Measurements from ENCODE around the gene RSRC1.
"Not testable (repeated sequence)": the region's sequence is repeated elsewhere in the genome, so short reads cannot be mapped to it uniquely, and the experiment has no call there.

Gene RSRC1

DNA sequence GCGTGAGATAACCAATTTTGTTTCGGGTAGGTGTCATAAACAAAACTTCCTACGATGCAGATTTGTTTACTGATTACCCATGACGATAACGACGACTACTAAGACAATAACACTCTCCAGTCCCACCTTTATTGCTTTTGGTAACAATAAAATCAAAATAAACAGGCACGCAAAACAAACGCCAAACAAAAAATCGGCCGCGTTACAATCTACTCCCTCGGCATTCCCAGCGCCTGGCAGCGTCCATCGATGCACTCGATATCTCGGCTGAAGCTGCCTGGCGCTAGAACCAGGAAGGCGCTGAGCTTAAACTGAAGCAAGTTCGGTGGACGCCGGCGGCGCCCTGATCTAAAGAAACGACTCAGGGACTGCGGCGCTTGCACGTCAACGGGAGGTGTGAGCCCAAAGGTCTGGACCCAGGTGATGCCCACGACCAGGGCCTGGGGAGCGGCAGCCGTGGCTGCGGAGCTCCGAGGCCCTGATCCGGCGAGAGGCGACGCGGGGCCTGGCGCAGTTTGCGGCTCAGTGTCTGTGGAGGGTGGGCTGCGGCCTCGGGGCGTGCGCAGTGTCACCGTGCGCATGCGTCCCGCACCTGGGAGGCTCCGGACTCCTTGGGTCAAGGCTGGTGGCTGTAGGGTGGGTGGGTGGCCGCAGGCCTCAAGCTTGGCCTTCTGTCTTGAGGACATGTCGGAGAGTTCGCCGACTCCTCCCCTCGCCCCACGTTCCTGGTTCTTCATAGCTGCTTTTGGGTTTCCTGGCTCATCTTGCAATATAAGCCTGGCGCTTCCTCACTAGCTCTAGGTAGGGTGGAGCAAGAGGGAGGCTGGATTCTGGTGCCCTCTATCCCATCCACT lies at the start of gene RSRC1:
Gene RSRC1, plus strand, starts transcription at position 286 of the 854 bp plus-strand sequence. CDS start 12,016 bp downstream, outside the sequence.
- peak; percentile 84 for DNase-seq

- DNase-seq: not testable (repeated sequence)
These were observed 44.3 kb upstream of the RSRC1 start for GRCh38 chr3:158065574-158065973.

GRCh38 chr3:158072790-158073189 lies 37.1 kb upstream of the RSRC1 start:
- DNase-seq: no peak

DNA sequence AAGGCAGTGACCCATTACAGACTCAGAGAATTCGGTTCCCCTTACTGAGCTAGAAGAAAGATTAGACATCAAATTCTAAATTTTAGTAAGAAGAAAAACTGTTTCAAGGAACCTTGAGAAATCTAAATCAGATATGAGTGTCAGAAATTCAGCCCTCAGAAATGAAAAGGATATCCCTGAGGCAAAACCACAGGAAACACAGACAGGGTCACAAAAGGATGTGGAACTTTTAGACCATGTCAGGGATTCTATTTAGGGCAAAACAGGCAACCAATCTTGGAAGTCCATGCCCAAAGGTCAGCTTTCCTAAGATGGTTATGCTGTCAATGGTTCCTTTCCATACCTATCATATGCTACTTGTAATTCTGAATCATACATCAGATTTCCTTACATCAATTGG lies 35.3 kb upstream of the RSRC1 start:
- no peak for DNase-seq

- no peak for DNase-seq
These were observed 30.3 kb upstream of the RSRC1 start for GRCh38 chr3:158079599-158079998.

- no peak for DNase-seq
These were observed 25.2 kb upstream of the RSRC1 start for GRCh38 chr3:158084651-158085050.

DNA sequence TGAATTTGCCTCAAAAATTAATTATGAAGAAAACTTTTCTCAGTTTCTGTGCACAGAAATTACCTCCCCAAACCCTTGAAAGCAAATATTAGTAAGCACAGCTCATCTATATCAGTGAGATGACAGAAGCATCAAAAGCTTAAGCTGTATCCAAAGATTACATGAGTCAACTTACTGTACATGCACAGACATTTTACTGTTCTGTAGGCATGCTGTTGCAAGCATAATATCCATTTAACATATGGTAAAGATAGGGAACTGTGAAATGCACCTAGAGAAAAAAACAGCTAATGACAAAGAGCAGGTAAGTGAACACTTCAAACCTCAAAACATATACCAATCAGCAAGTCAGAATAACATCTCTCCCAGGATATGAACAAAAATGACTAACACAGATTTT lies 24.5 kb upstream of the RSRC1 start:
- no peak for DNase-seq

DNA sequence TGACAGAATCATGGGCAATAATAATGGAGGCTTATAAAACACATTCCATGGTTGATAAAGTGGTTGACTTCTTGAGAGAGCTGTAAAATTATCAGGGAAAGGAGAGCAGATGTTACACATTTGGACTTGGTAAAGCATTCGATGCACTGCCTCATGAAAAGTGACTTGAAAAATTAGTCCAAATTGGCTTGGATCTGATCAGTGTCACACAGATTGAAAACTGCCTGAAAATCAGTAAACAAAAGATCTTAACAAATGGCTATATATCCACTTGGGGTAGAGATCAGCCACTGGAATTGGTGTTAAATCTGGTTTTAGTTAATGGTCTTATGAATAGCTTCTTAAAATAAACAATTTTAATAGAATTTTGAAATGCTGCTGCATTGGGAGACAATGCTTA lies 24.0 kb upstream of the RSRC1 start:
- no peak for DNase-seq

DNA sequence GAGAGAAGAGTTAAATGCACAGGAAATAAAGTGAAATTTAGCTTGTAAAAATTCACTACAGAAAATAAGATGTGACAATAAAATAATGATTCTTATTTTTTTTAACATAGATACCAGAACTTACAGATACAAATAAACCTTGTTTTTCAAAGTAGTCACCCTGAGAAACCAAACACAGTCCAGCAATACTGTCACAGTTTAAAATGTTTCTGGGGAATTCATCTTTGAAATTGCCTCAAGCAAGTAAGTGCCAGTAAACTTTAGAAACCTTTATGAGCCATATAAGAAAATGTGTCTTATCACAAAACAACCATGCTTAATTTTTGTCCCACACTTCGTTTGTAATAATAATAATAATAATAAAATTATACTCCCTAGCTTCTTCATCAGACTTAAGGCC lies 23.5 kb upstream of the RSRC1 start:
- no peak for DNase-seq

- DNase-seq: no peak
These were observed 23.1 kb upstream of the RSRC1 start for GRCh38 chr3:158086776-158087175.

- DNase-seq: no peak
These were observed 18.4 kb upstream of the RSRC1 start for GRCh38 chr3:158091531-158091930.

DNA sequence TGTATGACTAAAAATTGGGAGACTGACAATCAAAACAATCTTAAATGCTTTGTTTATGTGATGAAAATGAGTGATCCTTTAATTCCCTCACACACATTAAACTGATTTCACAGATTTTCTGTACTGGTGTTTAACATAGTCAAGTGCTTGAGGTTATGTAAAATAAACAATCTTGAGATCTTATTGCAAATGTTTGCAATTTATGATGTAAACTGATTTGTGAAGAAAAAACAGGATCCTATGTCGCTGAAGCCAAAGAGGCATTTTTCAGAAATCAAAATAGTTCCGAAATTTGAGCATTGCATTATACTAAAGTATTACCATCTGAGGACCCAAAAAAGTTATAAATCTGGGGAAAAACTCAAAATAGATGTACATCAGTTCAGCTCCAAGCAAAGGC lies 16.4 kb upstream of the RSRC1 start:
- no peak for DNase-seq

DNA sequence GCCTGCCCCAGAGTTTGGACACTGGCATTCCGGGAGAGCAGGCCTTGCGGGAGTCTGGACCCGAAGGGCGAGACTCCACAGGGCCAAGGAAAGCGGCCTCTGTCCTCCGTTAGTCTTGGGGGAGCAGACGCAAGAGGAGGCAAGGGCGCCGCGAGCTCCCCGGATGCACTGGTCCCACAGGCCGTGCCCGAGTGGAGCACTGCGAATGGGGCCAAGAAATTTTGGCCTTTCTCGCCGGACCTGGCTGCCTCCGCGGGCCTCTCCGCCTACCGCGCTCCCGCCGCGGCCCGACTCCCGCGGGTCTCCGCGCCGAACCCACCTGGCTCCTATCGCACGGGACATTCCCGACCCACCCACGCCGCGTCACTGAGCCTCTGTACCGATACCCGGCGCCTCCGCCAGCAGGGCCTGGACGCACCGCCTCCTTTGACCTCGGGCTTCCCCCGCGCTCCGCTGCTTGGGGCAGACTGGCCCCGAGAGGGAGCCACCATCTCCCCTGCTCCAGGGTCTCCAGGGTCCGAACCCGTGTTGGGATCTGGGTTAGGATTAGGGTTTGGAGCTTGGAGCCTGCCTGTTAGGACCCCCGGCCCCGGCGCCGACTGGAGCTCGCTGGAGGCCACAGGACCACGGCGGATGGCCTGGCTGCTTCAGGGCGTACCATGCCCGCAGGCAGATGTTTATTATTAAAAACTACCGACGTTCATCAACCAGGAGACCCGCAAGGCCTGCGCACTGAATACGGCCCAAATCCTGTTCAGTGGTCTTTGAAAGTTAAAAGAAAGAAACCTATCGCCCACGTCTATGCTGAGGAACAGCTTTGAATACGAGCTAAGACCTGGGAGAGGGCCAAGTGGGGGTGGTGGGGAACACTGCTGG lies 15.4 kb upstream of the RSRC1 start:
- DNase-seq: no peak

GRCh38 chr3:158095111-158095813 lies 14.6 kb upstream of the RSRC1 start:
- no peak for DNase-seq

DNA sequence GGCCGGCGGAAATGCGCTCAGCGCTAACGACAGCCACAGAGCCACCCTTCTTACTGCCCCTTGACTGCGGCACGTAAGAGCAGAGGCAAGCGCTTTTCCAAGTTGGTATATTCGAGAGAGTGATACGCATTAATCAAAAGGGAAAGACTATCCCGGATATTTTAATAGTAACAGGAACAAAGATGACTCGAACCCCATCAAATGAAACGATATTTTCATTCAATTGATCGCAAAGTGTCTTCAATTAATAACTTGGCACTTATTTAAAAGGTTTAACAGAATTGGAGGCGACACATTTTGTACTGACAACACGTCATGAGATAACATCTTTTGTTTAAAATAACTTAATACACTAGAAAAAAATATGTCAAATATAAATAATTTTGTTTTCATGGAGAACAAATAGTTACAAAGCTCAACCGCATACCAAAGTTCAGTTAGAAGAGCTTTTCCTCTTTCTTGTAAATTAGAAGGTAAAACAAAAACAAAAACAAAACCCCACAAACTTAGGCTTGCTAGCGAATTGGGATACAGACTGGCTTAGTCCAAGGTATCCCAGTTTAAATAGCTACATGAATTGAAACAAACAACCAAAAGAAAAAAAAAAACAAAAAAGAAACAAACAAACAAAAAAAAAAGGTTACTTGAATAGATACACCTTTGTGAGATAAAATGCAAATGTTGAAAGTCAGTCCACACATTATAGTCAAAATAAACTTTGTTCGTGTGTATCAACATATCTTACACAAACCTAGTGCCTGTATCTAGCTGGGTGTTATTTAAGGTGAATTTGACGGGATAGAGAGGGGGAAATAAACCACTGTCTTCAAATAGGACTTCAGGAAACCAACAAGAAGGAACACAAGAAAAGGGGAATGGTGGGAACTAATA lies 13.8 kb upstream of the RSRC1 start:
- DNase-seq: no peak

GRCh38 chr3:158097081-158097592 lies 12.8 kb upstream of the RSRC1 start:
- DNase-seq: no peak

DNA sequence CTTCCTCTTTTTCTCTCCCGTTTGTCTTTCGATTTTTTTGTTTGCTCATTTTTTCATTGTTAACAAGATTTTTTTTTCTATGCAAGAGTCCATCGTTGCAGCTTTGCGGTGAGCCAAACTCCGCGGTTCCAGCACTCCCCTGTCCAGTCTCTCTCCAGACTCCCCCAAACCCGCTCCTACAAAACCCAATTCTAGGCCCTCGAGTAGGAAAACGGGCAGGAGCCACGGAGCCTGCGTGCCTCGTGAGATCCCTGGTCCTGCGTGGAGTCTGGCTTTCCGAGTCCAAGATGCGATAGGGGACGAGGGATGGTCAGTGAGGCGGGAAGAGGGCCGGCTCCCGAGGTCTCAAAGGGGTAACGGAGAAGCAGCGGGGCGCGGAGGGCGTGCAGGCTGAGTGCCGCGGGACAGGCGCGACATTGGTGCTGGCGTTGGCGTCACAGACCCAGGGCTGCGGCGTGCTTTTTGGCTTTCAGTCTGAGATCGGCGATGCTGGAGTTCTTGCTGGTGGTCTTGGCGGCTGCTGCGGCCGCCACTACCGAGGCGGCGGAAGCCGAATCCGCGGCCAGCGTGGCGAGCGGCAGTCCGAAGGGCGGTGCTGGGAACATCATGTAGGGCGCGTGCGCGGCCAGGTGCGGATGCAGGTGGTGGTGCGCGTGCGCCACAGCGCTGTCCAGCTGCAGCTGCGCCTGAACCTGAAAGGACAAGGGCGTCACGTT lies 12.1 kb upstream of the RSRC1 start:
- no peak for DNase-seq

DNA sequence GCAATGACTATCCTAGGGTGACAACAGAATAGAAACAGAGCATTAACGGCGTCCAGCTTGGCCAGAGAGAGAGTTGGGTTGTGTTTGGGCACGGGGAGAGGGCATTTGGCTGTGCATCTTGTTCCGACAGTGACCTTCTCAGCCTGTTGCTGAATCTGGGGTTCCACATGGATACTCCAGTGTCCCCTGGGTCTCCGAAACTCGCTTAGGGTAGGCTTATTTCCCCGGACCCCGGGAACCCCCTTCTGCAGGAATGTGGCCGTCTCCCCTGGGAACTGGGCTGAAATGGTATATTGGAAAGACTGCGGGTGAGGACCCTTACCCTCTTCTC lies 11.6 kb upstream of the RSRC1 start:
- no peak for DNase-seq

GRCh38 chr3:158098834-158099424 lies 11.0 kb upstream of the RSRC1 start:
- DNase-seq: no peak

DNA sequence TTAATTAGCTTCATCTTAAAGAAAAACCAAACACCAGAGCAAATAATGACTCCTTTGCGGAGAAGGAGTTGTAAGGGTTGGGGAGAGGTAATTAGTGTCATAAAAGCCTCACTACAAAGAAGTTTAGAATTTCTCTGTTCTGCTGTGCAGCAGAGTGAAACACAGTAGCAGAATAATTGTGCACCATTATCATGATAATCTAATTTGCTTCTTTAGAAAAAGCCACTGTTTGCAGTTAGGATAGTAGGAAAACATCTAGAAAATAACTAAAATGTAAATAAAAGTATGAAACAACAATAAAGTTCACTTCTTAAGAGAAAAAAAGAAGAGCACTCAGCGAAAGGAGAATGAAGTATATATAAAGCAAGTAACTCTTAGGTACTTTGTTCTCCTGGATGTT lies 9.2 kb upstream of the RSRC1 start:
- no peak for DNase-seq
